CD4-positive, alpha-beta memory T cell (primary cell): ENCODE data around the gene KLK15. TPM values are rescaled to one million over a fixed set of nuclear protein-coding genes. Genes with fewer than 3 reads are reported as not detected.
"Not testable (repeated sequence)": the region's sequence is repeated elsewhere in the genome, so short reads cannot be mapped to it uniquely, and the experiment has no call there.

Experiments
- CTCF ChIA-PET: fragments of 350-600 bp; sonication (Branson Sonifier 250); formaldehyde crosslinking; loops from one replicate; lab custom pipeline; 2021; ENCODE audit warnings: inconsistent platforms; ENCODE audit not compliant: partially characterized antibody; lab: Charles Lee
- POLR2A ChIA-PET: fragments of 350-600 bp; sonication (Branson Sonifier 250); formaldehyde crosslinking; loops from one replicate; lab custom pipeline; 2021; ENCODE audit not compliant: partially characterized antibody; lab: Charles Lee
- DNase-seq, 5 donors: peaks; one replicate each; pipeline versions ENCODE4 v3.0.0 to v3.0.0-alpha.2; 2020 to 2022; ENCODE audit warnings: mixed read lengths in 1 of 5
- H3K27ac ChIP-seq: one replicate; pipeline ENCODE4 v1.7.0; 2013; ENCODE audit warnings: low read depth, low read length
- H3K27me3 ChIP-seq: 2 replicates; pipeline ENCODE4 v1.7.0; 2013; ENCODE audit warnings: mild to moderate bottlenecking, low read length, moderate library complexity; ENCODE audit not compliant: insufficient read depth
- H3K36me3 ChIP-seq: 2 replicates; pipeline ENCODE4 v1.7.0; 2013; ENCODE audit warnings: mild to moderate bottlenecking, low read length, moderate library complexity; ENCODE audit not compliant: insufficient read depth
- H3K4me1 ChIP-seq: 2 replicates; pipeline ENCODE4 v1.7.0; 2013; ENCODE audit warnings: mild to moderate bottlenecking, low read length, moderate library complexity; ENCODE audit not compliant: insufficient read depth
- H3K4me3 ChIP-seq, 2 donors: one replicate each; pipeline ENCODE4 v1.7.0; 2013; ENCODE audit warnings: low read length in 2 of 2, mild to moderate bottlenecking in 1 of 2
- H3K9me3 ChIP-seq, 2 donors: one replicate each; pipeline ENCODE4 v1.7.0; 2013; ENCODE audit warnings: low read length in 2 of 2, control low read depth in 1 of 2; ENCODE audit not compliant: control insufficient read depth in 1 of 2
- H3K27ac Mint-ChIP-seq, 7 donors: one replicate each; pipeline ENCODE4 v1.8.0; 2020 to 2021; ENCODE audit warnings: mixed read lengths in 7 of 7, mild to moderate bottlenecking in 6 of 7, inconsistent platforms in 3 of 7, moderate library complexity in 3 of 7
- H3K27me3 Mint-ChIP-seq, 2 donors: one replicate each; pipeline ENCODE4 v1.8.0; 2020 to 2021; ENCODE audit warnings: mixed read lengths in 2 of 2
- H3K36me3 Mint-ChIP-seq, 2 donors: one replicate each; pipeline ENCODE4 v1.8.0; 2020 to 2021; ENCODE audit warnings: mixed read lengths in 2 of 2, inconsistent platforms in 1 of 2, mild to moderate bottlenecking in 1 of 2
- H3K4me1 Mint-ChIP-seq, 4 donors: one replicate each; pipeline ENCODE4 v1.8.0; 2020 to 2021; ENCODE audit warnings: mixed read lengths in 4 of 4, mild to moderate bottlenecking in 1 of 4
- H3K4me3 Mint-ChIP-seq, 8 donors: one replicate each; pipeline ENCODE4 v1.8.0; 2020 to 2021; ENCODE audit warnings: mixed read lengths in 8 of 8, mild to moderate bottlenecking in 7 of 8, moderate library complexity in 6 of 8, inconsistent platforms in 3 of 8
- H3K9me3 Mint-ChIP-seq, 8 donors: one replicate each; pipeline ENCODE4 v1.8.0; 2020 to 2021; ENCODE audit warnings: mixed read lengths in 8 of 8, mild to moderate bottlenecking in 5 of 8, inconsistent platforms in 3 of 8, moderate library complexity in 1 of 8
- intact Hi-C: fragments of 100-400 bp; cut with micrococcal nuclease; formaldehyde crosslinking; loops from one replicate; pipeline ENCODE4 v1.15.1; 2023
- polyA plus RNA-seq, 2 donors: library from polyadenylated mRNA; unstranded; fragments of 300-500 nt; fragmentation: Illumina TruSeq; gene quantifications; one replicate each; pipeline ENCODE4 v1.2.3, GENCODE V29; 2021
- total RNA-seq, 2 experiments: library from RNA; stranded (reverse); gene quantifications; one replicate each; pipeline ENCODE4 v1.2.3, GENCODE V29; 2021

KLK15 gene
- total and polyA plus RNA-seq, 4 experiments from 2014 or later, result not detected

- ChIA-PET CTCF (no interaction called here), POLR2A (no interaction called here)
- no peak for DNase-seq
- H3K4me3 ChIP-seq, result no peak overlapping the region
- peaks cover 5% of the 10 kb centered on the region for H3K27me3 ChIP-seq
- no peak overlapping the region for H3K4me3 Mint-ChIP-seq
- peaks cover 0 to 3% (median 0%) of the 10 kb centered on the region in 8 donors for H3K9me3 Mint-ChIP-seq
- H3K4me1 ChIP-seq, result peaks cover 14% of the 10 kb centered on the region
- no peak overlapping the region for H3K27ac Mint-ChIP-seq
- intact Hi-C loops, result no loop called here
- H3K36me3 Mint-ChIP-seq, result no peaks in the 10 kb centered on the region
- H3K4me1 Mint-ChIP-seq, result peaks cover 7 to 17% (median 12%) of the 10 kb centered on the region in 4 donors
- H3K27ac ChIP-seq, result no peak overlapping the region
- H3K27me3 Mint-ChIP-seq, result peaks cover 19 to 43% of the 10 kb centered on the region in 2 donors
- H3K9me3 ChIP-seq, result no peaks in the 10 kb centered on the region
- no peaks in the 10 kb centered on the region for H3K36me3 ChIP-seq
Observed at GRCh38 chr19:50814883-50815282, 18.5 kb downstream of the KLK15 start.

GRCh38 chr19:50812474-50812873, 20.9 kb downstream of the KLK15 start:
- ChIA-PET CTCF (no interaction called here), POLR2A (interaction anchor here (0.9 kb wide), 1 partner anchor 8 kb away, joined by 3 read pairs; no protein-coding TSS in a partner anchor)
- DNase-seq, result no peak
- no peaks in the 10 kb centered on the region for H3K9me3 ChIP-seq
- peaks cover 6 to 31% of the 10 kb centered on the region in 2 donors for H3K27me3 Mint-ChIP-seq
- H3K36me3 ChIP-seq, result no peaks in the 10 kb centered on the region
- H3K4me3 ChIP-seq, result no peak overlapping the region
- no peak overlapping the region for H3K27ac Mint-ChIP-seq
- H3K27ac ChIP-seq, result no peak overlapping the region
- peaks cover 2% of the 10 kb centered on the region for H3K4me1 ChIP-seq
- peaks cover 0 to 3% (median 0%) of the 10 kb centered on the region in 8 donors for H3K9me3 Mint-ChIP-seq
- H3K27me3 ChIP-seq, result no peaks in the 10 kb centered on the region
- no peaks in the 10 kb centered on the region for H3K36me3 Mint-ChIP-seq
- peaks cover 1 to 5% (median 3%) of the 10 kb centered on the region in 4 donors for H3K4me1 Mint-ChIP-seq
- no peak overlapping the region for H3K4me3 Mint-ChIP-seq
- intact Hi-C loops, result no loop called here

GRCh38 chr19:50811622-50812238, 21.6 kb downstream of the KLK15 start:
- H3K4me1 Mint-ChIP-seq, H3K9me3 Mint-ChIP-seq, H3K27ac ChIP-seq, H3K4me1 ChIP-seq, H3K4me3 Mint-ChIP-seq, CTCF ChIA-PET, H3K27me3 ChIP-seq, H3K36me3 Mint-ChIP-seq, H3K36me3 ChIP-seq, POLR2A ChIA-PET, H3K4me3 ChIP-seq, DNase-seq, H3K9me3 ChIP-seq, H3K27ac Mint-ChIP-seq, intact Hi-C loops: not testable (repeated sequence)
- H3K27me3 Mint-ChIP-seq, result peaks cover 5 to 24% of the 10 kb centered on the region in 2 donors

GRCh38 chr19:50808856-50809255, 24.5 kb downstream of the KLK15 start:
- CTCF ChIA-PET, result no interaction called here
- Mint-ChIP-seq H3K27me3 (peaks cover 2 to 8% of the 10 kb centered on the region in 2 donors), H3K4me1 (peaks cover 6 to 26% (median 17%) of the 10 kb centered on the region in 4 donors), H3K36me3 (peaks cover 0 to 7% of the 10 kb centered on the region in 2 donors), H3K27ac (no peak overlapping the region), H3K4me3 (no peak overlapping the region), H3K9me3 (peaks cover 0 to 4% (median 0%) of the 10 kb centered on the region in 8 donors)
- DNase-seq, result no peak
- intact Hi-C loops, result loop anchor here (10.0 kb wide), 1 partner anchor 784 kb away; the partner anchor contains the start of genes VRK3 and ZNF473
- peaks cover 8% of the 10 kb centered on the region for H3K4me1 ChIP-seq
- H3K4me3 ChIP-seq, result no peak overlapping the region
- no peaks in the 10 kb centered on the region for H3K9me3 ChIP-seq
- POLR2A ChIA-PET, result interaction anchor here (0.7 kb wide), 1 partner anchor 324 kb away, joined by 3 read pairs; no protein-coding TSS in a partner anchor
- no peaks in the 10 kb centered on the region for H3K27me3 ChIP-seq
- no peaks in the 10 kb centered on the region for H3K36me3 ChIP-seq
- no peak overlapping the region for H3K27ac ChIP-seq

- CTCF ChIA-PET, result no interaction called here
- peak overlapping the region; percentile 93 for H3K27ac ChIP-seq
- peaks cover 4% of the 10 kb centered on the region for H3K36me3 ChIP-seq
- peaks cover 0 to 4% (median 0%) of the 10 kb centered on the region in 8 donors for H3K9me3 Mint-ChIP-seq
- peak overlapping the region; percentile 99 to 100 (median 100) for H3K27ac Mint-ChIP-seq
- peak overlapping the region; percentile 66 to 70 for H3K4me3 ChIP-seq
- peak; percentile 98 to 99 (median 98) for DNase-seq
- POLR2A ChIA-PET, result interaction anchor here (0.7 to 2.8 kb wide), 8 partner anchors 8 to 900 kb away, joined by 3 to 14 read pairs (median 6); partner anchors contain the start of genes JOSD2 and NR1H2
- no peaks in the 10 kb centered on the region for H3K9me3 ChIP-seq
- peaks cover 10 to 32% of the 10 kb centered on the region in 2 donors for H3K36me3 Mint-ChIP-seq
- no peaks in the 10 kb centered on the region for H3K27me3 ChIP-seq
- peaks cover 24 to 50% (median 40%) of the 10 kb centered on the region in 4 donors for H3K4me1 Mint-ChIP-seq
- intact Hi-C loops, result loop anchor here (1.0 to 10.0 kb wide), 6 partner anchors 293 to 876 kb away; partner anchors contain the start of genes ATF5, CTU1, JOSD2 and NR1H2
- H3K27me3 Mint-ChIP-seq, result no peaks in the 10 kb centered on the region
- peaks cover 27% of the 10 kb centered on the region for H3K4me1 ChIP-seq
- H3K4me3 Mint-ChIP-seq, result peak overlapping the region; percentile 95 to 100 (median 100)
Observed at GRCh38 chr19:50804420-50805272, 28.7 kb downstream of the KLK15 start.

- H3K9me3 Mint-ChIP-seq, result peaks cover 0 to 4% (median 0%) of the 10 kb centered on the region in 8 donors
- H3K27me3 Mint-ChIP-seq, result no peaks in the 10 kb centered on the region
- peak in 2 of 5 donors; percentile 6 to 14 for DNase-seq
- H3K27ac ChIP-seq, result peak overlapping the region; percentile 93
- ChIA-PET POLR2A (interaction anchor here (0.7 to 2.8 kb wide), 5 partner anchors 8 to 446 kb away, joined by 3 to 14 read pairs (median 4); partner anchors contain the start of gene JOSD2), CTCF (no interaction called here)
- no peaks in the 10 kb centered on the region for H3K9me3 ChIP-seq
- intact Hi-C loops, result loop anchor here (1.0 to 10.0 kb wide), 6 partner anchors 293 to 875 kb away; partner anchors contain the start of genes ATF5, CTU1, JOSD2 and NR1H2
- peak overlapping the region; percentile 95 to 100 (median 100) for H3K4me3 Mint-ChIP-seq
- peaks cover 24 to 50% (median 40%) of the 10 kb centered on the region in 4 donors for H3K4me1 Mint-ChIP-seq
- H3K4me3 ChIP-seq, result peak overlapping the region; percentile 66 to 71
- H3K36me3 ChIP-seq, result peaks cover 9% of the 10 kb centered on the region
- H3K27me3 ChIP-seq, result no peaks in the 10 kb centered on the region
- peaks cover 27% of the 10 kb centered on the region for H3K4me1 ChIP-seq
- H3K36me3 Mint-ChIP-seq, result peaks cover 10 to 32% of the 10 kb centered on the region in 2 donors
- H3K27ac Mint-ChIP-seq, result peak overlapping the region; percentile 99 to 100 (median 100)
Observed at GRCh38 chr19:50803633-50804419, 29.5 kb downstream of the KLK15 start.
